HuH-7 (cell line): ENCODE measurements around the gene SPATA3.
"Not testable (repeated sequence)": the region's sequence is repeated elsewhere in the genome, so short reads cannot be mapped to it uniquely, and the experiment has no call there.

Experiments
- DNase-seq: peaks from one replicate; pipeline ENCODE4 v3.0.0; 2011; ENCODE audit warnings: low spot score

SPATA3 gene

GRCh38 chr2:230998882-230999281 is 3.0 kb downstream of the SPATA3 start:
- no peak for DNase-seq

DNA sequence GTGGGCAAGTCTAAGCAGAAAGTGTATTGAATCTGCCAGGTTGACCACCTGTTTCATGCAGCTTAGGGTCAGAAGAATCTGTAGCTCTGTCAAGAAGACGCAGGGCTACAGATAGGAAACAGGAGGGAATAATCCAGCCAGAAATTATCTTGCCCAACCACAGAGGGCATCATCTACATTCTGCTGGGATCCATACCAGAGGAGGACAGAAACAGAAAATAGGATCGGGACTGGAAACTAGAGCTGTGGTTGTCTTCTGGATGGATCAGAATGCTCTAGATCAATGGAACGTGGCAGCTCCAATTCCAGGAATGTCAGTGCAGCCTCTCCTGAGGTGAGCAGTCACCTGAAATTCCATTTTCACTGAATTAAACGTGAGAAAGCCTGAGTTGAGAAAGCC is 3.6 kb downstream of the SPATA3 start:
- no peak for DNase-seq

GRCh38 chr2:231000211-231000904 is 4.4 kb downstream of the SPATA3 start:
- DNase-seq: no peak

DNA sequence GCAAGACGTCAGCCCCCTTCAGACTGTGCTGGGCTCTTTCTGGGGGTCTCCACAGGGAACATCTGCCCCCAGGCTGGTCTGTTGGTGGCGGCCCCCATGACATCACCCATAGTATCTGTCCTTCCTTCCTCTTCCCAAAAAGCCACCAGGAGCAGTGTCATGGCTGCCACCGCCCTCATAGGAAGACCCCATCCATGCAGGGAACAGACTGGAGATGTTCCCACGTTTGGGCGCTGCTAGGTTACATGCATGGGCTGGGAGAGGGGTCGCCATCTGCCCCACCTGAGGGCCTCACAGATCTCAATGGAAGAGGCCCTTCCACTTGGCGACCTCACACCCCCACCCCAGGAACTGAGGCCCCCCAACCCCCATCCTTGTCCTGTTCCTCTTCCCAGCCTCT is 5.1 kb downstream of the SPATA3 start:
- no peak for DNase-seq

DNA sequence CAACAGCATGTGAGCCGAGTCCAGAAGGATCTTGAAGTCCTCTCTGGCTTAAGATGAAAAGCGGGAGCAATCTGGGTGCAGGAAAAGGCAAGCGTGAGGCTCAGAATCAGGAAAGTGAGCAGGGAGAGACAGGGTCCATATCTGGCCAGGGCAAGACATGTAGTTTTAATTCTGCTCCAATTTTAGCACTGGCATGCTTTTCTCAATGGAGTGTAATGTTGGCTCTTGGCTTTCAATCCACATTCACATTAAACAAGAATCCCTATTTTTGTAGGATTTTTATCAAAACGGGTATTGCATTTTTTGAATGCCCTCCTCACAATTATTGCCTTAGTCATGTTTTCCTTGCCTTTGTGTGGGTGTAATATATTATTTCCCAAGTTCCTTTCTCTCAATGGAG is 6.0 kb downstream of the SPATA3 start:
- DNase-seq: no peak

DNA sequence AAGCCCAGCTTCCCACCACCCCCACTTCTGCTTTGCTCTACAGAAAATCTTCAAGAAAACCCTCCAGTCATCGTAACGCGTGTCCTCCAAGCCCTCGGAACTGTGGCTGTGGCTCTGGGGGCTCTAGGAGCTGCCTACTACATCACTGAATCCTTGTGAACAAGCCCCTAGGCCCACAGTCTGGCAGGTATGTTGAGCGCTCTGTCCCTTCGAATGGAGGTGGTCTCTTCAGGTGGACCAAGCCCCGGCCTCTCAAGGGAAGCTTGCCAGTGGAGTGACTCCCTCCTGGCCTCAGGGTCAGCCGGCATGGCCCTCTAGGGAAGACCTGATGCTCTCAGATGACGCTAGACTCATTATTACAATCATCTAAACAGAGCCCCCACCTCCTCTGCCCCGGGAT is 6.7 kb downstream of the SPATA3 start:
- DNase-seq: no peak

GRCh38 chr2:231003186-231003585 is 7.3 kb downstream of the SPATA3 start:
- no peak for DNase-seq

DNA sequence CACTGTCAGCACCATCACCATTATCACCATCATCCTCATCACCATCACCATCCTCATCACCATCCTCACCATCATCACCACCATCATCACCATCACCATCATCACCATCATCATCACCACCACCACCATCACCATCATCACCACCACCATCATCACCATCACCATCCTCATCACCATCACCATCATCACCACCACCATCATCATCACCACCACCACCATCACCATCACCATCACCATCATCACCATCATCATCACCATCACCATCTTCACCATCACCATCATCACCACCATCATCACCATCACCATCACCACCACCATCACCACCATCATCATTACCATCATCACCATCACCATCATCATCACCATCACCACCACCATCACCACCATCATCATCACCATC is 9.0 kb downstream of the SPATA3 start:
- not testable (repeated sequence) for DNase-seq

DNA sequence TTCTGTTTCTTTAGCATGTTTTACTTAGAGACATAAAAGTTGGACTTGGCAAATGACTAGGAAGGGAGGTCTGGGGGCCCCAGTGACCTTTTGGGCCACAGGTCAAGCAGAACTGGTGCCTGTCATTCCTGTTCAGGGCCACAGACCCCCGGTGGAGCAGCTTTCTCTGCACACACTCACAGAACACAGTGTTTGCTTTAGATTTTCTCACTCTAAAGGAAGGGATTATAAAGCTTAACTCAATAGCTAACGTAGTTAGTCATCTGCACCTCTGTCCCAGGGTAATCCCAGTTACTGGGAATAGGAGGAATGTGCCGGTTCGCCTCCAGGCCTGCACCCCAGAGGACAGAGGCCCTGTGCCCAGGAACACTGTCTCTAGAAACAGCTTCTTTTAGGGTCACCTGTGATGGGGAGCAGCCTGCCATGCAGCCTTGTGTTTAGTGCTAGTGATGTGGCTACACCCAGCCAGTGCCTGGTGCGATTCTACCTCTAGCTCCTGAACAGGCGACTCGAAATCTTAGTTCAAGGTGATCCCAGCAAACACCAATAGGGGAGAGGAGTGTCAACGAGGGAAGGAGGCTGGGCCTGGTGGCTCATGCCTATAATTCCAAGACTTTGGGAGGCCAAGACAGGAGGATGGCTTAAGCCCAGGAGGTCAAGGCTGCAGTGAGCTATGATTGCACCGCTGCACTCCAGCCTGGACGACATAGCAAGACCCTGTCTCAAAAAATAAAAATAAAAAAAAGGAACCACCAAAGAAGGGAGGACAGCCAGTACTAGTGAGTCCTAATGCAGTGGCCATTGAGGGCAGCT is 11.6 kb downstream of the SPATA3 start:
- no peak for DNase-seq

- no peak for DNase-seq
These were observed 12.2 kb downstream of the SPATA3 start for GRCh38 chr2:231008131-231008530.

- no peak for DNase-seq
These were observed 13.5 kb downstream of the SPATA3 start for GRCh38 chr2:231009236-231009919.

DNA sequence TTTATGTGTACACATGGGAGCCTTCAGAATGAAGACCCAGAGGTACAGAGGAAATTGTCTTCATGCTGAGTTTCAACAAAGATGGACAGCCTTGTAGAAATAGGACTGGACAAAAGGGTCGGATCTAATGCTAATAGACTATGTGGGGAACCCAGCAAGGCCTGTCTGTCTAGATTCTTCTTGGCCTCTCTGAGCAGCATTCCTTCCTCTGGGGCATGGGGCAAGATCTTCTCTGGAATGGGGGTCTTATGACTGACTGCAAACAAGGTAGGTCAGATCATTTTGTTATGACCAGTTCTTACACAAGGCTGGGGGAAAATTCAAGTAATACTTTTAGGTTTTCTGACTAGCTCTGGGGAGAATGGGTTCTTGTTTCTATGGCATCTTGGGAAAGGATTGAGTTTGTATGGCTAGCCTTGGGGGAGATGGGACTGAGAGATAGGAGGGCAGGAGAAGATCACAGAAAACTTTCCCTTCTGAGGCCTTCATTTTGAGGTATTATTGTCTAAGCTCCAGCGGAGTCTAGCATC is 14.3 kb downstream of the SPATA3 start:
- DNase-seq: no peak

GRCh38 chr2:231011526-231011925 is 15.6 kb downstream of the SPATA3 start:
- DNase-seq: no peak

GRCh38 chr2:231012463-231012862 is 16.5 kb downstream of the SPATA3 start:
- no peak for DNase-seq

DNA sequence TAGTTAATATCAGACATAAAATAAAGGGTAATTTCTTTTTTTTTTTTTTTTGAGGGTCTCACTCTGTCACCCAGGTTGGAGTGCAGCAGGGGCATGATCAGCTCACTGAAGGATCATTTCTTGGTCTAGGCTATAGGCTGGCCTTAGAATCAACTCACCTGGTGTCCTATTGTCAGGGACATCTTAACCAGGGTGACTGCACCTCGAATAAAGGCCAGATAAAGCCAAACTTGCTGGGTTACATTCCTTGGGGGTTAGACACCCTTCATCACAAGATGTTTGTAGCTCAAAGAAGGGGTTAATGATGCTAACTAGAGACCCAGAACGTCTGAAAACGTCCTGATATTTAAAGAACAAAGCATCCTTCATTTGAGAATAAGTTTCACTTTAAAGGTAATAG is 17.9 kb downstream of the SPATA3 start:
- no peak for DNase-seq

DNA sequence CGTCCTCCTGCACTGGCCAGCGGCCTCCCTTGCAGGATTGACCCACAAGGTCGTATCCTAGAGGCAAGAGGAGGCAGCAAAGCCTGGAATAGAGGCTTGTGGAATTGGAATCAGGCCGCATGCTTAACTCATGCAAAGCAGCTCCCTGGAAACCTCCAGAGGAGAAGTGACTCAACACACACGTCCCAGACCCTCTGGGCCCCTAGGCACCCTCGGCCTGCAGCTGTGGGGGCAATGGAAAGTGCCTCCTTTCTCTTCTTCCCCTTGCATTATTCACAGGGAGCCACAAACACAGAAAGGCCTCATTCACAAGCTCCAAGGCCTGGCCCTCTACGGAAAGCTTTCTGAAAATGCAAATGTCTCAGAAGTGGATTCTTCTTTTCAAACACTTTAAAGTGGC is 19.6 kb downstream of the SPATA3 start:
- DNase-seq: no peak

DNA sequence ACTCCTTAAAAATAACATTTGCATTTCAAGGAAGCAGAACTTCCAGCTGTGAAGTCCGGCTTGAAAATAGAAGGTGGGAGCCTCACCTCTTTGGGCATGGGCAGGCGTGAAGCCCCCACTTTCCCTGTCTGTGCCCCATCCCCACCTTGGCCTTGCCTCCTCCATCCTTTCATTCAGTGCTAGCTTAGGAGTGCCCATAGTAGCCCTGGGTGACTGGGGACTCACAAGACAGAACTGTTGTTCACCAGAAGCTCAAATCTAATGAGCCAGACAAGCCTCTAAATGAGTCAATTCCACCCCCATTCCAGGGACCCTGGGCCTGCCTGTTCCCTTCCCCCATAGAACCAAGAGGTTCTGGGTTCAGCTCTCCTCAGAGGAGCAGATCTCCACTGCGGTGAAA is 20.0 kb downstream of the SPATA3 start:
- DNase-seq: no peak

DNA sequence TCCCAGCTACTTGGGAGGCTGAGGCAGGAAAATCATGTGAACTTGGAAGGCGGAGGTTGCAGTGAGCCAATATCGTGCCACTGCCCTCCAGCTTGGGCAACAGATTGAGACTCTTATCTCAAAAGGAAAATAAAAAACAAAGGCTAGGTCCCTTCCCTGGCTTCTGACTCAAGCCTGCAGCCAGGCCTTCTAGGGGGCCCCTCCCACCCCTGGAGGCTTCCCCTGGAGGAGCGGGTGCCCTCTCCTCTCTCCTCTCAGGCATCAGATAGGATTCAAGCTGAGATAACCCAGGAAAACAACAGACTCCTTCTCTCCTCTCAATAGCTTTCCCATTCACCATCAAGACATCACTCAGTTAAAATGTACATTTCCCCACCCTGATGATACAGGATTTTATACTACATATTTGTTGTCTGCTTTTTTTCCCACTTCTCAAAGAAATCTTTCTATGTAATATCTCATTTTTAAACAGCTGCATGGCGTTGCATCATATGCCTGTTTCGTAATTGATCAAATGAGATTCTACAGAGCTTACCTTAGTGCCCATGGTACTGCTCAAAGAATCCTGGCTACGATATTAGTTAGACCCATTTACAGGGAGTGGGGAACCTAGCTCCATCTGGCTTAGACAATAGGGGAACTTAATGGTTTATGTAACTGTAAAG is 20.8 kb downstream of the SPATA3 start:
- no peak for DNase-seq

DNA sequence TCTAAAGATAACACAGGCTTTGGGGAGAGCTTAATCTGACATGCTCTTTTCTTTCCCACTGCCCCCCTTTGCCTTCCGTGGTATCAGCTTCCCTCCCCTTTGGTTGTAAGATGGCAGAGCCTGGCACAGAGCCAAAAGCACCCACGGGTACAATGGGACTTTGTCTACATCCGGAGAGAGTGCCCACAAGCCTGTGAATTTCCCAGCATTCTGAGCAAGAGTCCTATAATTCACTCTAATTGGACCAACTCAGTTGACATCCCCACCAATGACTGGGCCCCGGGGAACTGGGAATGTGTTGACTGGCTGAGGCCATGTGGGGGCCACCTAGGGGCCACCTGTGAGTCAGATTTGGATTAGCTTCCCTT is 21.3 kb downstream of the SPATA3 start:
- DNase-seq: no peak

DNA sequence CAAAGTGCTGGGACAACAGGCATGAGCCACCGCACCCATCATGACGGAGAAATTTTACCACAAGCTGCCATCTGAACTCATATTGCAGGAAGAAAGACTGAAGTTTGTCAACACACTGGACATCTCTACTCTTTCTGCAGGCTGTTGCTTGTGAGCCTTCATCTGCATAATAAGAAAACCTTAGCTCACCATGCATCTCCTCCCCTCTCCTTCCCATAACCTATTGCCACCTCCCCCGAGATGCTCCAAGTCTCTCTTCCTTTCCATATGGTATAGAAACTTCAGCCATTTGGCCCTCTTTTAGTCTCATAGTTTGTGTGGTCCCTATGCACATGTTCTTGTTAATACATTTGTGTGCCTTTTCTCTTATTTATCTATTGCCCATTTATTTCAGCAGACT is 22.3 kb downstream of the SPATA3 start:
- DNase-seq: no peak

GRCh38 chr2:231025059-231025458 is 29.1 kb downstream of the SPATA3 start:
- not testable (repeated sequence) for DNase-seq

- DNase-seq: no peak
These were observed 33.0 kb downstream of the SPATA3 start for GRCh38 chr2:231028889-231029288.
